Stimulated activated CD4-positive, alpha-beta T cell treated with anti-CD3 and anti-CD28 coated beads, Interleukin-15, amount 100 ng/mL, for 48 hours (primary cell): Measurements from ENCODE around the gene TXLNA.
"Not testable (repeated sequence)": the region's sequence is repeated elsewhere in the genome, so short reads cannot be mapped to it uniquely, and the experiment has no call there.

ENCODE experiments used
- DNase-seq, 2 donors: peaks; one replicate each; pipeline ENCODE4 v3.0.0-alpha.2; 2020; ENCODE audit warnings: low read depth in 2 of 2

Gene TXLNA

DNA sequence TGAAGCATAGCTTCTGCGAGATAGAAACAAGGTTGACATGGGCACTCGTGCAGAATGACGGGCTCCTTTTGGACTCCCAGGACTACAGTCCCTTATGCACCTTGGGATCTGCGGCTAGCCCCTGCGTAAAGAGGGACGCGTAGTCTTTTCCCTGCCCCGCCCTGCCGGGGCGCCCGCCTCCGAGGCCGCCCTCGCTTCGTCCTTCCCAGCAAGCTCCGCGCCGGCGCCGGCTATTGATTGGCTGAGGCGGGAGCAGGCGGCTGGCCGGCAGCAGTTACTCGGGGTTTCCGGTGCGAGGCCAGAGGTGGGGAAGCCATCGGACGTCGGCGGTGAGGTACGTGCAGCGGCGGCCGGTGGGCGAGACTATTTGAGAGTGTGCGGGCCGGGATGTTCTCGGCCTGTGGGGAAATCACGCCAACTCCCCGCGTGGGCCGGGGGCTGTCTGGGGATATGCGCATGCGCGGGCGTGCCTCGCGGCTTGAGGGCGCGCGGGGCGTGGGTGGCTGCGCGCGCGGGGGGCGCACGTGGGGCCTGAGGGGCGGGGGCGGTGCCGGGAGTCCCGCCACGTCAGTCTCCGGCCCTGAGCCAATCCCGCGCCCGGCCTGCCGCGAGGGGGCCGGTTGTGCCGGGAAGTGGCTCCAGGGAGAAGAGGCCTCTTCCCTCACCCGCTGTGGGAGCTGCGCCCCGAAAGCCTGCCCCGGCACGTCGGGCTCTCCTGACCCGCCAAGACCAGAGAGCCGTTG is at the start of gene TXLNA:
Gene TXLNA (plus strand): TSS at position 233 of the 743 bp plus-strand sequence. CDS start 671 bp downstream, outside the sequence.
- DNase-seq = peak; percentile 86 to 90

DNA sequence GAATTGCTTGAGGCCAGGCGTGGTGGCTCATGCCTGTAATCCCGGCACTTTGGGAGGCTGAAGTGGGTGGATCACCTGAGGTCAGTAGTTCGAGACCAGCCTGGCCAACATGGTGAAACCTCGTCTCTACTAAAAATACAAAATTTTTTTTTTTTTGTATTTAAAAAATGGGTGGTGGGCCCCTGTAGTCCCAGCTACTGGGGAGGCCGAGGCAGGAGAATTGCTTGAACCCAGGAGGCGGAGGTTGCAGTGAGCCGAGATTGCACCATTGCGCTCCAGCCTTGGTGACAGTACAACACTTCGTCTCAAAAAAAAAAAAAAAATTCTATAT is 45.6 kb upstream of the TXLNA start:
- not testable (repeated sequence) for DNase-seq

DNA sequence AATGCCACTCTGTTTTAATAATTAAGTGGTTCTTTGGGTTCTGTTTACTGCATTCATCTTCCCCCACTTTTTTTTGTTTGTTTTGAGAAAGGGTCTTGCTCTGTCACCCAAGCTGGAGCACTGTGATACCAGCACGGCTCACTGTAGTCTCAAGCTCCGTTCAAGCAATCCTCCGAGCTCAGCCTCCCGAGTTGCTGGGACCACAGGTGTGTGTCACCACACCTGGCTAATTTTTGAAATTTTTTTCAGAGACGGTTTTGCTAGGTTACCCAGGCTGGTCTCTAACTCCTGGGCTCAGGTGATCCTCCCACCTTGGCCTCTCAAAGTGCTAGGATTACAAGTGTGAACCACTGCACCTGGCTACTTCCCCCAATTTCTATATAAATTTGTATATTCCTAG is 42.4 kb upstream of the TXLNA start:
- DNase-seq = no peak

DNA sequence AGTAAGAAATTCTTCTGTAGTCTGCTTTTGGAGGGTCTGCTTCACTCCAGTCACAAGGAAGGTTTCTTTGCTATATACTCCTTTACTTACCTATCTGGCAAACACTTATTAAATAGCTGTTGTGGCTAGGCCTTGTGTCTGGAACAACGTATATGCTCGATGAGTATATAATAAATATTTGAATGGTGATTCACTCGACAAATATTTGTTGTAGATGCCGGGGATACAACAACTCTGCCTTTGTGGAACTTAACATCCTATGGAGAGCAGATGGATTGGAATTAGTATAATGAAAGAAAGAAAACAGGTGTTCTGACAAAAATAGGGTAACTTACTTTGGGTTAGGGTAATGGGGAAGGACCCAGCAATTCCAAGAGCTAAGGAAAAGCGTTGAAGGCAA is 40.5 kb upstream of the TXLNA start:
- DNase-seq = no peak

DNA sequence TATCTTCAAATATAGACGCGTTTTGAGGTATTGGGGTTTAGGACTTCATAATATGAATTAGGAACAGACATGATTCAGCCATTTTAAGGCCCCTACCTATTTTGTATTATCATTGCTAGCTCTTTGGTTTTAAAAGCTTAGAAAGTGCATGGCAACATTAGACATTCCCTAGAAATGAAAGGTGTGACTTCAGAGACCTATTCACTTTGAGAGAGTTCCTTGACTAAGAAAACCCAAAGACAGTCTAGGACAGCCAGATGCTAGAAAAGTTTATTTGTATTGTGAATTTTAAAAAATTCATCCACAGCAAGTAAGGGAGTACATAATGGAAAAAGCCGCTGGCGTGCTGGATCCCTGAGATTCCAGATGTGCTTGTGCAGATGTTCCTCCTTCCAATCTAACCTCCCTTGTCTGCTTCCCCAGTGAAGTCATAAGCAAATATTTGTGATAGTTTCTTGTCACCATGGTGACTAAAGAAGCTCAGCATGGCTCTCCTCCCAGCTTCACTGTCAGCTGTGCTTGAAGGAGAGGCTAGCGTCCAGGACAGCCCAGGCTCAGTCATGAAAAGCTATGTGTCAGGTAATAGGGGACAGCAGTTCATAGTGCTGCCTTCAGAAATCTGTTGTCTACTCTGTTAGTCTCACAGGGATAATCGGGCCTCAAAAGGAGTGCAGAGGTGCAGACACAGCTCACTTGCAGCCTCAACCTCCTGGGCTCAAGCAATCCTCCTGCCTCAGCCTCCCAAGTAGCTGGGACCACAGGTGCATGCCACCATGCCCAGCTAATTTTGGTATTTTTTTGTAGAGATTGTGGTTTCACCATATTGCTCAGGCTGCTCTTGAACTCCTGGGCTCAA is 36.8 kb upstream of the TXLNA start:
- no peak for DNase-seq

DNA sequence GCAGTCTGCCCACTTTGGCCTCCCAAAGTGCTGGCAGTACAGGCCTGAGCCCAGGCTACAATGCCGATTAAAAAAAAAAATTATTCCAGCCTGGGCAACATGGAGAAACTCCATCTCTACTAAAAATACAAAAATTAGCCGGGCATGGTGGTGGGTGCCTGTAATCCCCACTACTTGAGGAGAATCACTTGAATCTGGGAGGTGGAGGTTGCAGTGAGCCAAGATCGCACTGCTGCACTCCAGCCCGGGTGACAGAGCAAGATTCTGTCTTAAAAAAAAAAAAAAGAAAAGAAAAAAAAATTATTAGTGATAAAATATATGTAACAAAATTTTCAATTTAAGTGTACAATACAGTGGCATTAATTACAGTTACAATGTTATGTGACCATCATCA is 36.2 kb upstream of the TXLNA start:
- DNase-seq = not testable (repeated sequence)

DNA sequence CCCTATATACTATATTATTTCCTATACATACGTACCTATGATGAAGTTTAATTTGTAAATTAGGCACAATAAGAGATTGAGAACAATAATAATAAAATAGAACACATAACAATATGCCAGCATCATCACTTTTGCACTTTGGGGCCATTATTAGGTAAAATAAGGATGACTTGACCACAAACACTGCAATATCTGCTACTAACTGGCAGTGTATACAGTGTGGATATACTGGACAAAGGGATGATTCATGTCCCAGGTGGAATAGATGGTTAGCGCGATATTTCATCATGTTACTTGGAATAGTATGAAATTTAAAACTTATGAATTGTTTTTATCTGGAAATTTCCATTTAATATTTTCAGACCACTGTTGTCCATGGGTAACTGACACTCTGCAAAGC is 35.4 kb upstream of the TXLNA start:
- no peak for DNase-seq

DNA sequence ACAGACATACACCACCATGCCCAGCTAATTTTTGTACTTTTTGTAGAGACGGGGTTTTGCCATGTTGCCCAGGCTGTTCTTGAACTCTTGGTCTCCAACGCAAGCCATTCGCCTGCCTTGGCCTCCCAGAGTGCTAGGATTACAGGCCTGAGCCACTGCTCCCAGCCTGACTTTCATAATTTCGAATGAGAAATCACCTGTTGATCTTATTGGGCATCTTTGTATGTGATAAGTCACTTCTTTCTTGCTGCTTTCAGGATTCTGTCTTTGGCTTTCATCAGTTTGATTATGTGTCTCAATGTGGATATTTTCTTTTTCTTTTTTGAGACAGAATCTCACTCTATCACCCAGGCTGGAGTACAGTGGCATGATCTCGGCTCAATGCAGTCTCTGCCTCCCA is 31.7 kb upstream of the TXLNA start:
- DNase-seq = not testable (repeated sequence)

DNA sequence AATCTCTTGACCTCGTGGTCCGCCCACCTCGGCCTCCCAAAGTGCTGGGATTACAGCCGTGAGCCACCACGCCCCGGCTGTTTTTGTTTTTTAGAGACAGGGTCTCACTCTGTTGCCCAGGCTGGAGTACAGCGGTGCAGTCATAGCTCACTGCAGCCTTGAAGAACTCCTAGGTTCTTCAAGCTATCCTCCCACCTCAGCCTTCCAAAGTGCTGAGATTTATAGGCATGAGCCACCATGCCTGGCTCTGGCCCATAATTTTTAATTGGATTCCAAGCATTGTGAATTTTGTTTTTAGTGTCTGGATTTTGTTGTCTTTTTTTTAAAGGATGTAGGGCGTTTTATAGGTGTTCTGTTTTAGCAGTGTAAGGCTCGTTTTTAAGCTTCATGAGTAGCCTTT is 28.6 kb upstream of the TXLNA start:
- no peak for DNase-seq

DNA sequence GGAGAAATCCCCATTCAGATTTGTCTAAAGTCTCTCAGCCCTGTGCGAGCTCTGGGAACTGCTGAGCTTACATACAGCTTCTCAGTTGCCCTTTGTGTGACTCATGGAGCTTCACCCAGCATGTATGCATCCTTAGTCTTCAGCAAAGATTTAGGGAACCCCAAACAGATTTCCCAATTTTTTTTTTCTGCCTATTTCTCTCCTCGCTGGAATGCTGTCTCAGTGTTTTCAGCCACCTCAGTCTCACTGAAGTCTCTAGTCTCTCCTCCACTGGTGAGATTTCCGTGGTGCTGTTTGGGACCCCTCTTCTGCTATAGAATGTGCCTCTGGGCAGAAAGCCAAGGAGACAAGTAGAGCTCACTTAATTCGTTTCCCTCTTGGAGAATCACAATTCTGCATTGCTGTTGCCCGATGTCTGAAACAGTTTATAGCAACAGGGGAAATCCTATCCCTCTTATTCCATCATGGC is 28.1 kb upstream of the TXLNA start:
- DNase-seq = no peak

DNA sequence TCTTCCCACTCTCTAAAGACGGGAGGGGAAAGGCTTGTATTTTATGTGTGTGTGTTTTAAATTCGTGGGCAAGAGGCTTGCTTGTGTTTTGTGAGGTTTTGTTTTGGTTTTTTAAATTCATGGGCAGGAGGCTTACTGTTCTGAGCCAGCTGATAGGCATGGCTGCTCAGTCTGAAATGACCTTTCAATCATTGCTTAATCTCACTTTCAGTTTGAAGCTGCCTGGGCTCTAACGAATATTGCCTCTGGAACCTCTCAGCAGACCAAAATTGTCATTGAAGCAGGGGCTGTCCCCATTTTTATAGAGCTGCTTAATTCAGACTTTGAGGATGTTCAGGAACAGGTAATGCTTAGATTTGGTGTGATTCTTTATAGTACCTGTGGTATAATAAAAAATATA is 20.3 kb upstream of the TXLNA start:
- no peak for DNase-seq

DNA sequence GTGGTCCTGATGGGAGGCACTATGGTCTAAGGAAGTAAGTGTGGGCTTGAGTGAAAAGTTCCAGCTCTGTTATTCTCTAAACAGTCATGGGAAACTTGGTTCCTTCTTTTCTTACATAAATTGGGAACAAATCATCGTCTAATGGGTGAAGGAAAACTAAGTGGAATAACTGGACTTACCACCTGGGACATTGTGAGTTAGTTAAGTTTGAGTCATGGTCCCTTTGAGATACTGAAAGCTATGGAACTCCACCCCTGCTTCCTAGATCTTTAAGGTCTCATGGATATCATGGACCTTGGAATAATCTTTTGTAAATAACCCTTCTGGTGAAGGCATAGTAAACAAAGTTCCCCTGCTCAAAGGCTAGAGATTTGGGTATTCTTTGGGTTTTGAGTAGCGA is 16.1 kb upstream of the TXLNA start:
- DNase-seq = no peak

DNA sequence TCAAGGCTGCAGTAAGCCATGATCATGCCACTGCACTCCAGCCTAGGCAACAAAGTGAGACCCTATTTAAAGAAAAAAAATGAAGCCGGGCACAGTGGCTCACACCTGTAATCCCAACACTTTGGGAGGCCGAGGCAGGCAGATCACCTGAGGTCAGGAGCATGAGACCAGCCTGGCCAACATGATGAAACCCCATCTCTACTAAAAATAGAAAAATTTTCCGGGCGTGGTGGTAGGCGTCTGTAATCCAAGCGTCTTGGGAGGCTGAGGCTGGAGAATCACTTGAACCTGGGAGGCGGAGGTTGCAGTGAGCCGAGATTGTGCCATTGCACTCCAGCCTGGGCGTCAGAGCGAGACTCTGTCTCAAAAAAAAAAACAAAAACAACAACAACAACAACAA is 13.8 kb upstream of the TXLNA start:
- not testable (repeated sequence) for DNase-seq

DNA sequence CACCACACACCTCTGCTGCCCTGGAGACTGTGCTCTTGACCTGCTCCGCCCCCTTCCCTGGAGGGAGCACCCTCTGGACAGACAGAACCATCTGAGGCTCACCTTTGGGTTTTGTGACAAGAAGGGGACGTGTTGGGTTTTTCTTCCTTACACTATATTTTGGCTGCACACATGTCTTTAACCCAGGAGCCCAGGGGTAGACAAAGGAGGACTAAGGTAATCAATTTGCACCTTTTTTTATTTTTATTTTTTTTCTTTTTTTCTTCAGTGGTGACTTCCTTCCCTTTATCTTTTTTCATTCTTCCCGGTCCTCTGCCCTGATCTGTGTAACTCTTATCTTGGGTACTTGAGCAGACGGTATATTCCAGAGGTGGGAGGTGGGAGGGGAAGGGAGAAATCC is 8.5 kb upstream of the TXLNA start:
- DNase-seq = no peak

DNA sequence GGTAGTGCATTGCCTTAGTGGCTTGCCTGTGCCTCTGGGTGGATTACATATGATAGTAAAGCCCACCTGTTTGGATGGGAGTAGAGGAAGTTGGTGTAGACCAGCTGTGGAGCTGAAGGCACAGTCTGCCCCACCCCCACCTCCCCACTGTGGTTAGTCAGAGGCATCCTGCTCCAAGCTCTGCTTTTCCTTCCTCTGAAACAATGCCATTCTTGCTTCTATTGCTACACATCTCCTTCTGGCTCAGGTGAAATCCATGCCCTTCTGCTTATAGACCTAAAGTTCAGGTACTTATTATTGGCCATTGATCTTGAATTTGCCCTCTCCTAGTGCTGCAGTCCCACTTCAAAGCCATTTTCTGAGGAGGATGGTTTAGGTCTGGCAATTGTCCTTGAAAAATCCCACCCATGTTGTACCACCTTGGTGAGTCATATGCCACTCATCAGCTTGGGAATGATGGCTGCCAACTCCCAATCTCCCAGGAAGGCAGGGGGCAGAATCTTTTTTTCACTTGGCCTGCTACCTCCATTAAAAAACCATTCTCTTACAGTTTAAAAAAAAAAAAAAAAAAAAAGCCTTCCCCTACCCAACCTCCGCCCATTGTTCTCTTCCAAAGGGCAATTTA is 6.7 kb upstream of the TXLNA start:
- DNase-seq = no peak

DNA sequence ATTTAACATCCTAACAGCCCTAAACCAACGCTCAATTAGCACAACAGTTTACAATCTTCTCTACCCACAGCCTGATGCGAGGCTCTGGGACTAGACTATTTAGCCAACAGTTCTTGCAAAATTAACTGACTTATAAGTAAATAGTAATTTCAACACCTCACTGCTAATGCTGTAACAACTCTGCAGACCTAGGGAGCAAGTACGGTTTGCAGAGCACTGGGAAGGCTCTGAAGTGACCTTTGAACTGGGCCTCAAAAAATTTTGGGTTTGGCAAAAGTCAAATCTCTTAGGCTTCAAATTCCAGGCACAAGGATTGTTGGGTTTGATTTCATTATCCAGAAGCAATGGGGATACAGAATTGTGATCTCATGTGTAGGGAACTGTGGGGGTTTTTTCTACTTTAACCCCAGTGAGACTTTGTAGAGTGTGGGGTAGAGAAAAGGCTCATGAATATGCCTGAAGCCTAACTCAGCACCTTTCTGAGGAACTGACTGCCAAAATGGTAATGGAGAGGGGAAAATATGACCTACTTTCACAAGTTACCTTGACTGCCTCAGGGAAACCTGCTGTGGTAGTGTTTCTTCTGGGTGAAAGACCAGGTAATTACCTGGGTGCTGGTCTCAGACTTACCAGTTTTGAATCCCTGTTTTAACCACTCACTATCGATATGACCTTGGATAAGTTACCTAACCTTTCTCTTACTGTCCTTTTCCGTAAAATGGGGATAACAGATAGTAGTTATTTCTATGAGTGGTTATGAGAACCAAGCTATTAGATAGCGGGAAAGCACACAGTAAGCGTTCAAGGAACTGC is 889 bp upstream of the TXLNA start:
- DNase-seq = no peak

DNA sequence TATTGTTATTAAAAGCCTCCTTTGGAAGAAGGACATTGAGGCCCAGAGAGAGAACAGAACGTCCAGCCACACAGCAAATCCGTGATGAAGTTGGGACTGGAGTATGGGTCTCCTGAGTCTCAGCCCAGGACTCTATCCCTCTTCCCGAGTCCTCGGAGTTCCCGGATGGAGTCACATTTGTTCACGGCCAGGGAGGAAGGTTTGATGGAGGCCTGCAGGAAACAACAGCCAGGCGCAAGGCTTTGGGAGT is 357 bp upstream of the TXLNA start:
- DNase-seq = no peak

DNA sequence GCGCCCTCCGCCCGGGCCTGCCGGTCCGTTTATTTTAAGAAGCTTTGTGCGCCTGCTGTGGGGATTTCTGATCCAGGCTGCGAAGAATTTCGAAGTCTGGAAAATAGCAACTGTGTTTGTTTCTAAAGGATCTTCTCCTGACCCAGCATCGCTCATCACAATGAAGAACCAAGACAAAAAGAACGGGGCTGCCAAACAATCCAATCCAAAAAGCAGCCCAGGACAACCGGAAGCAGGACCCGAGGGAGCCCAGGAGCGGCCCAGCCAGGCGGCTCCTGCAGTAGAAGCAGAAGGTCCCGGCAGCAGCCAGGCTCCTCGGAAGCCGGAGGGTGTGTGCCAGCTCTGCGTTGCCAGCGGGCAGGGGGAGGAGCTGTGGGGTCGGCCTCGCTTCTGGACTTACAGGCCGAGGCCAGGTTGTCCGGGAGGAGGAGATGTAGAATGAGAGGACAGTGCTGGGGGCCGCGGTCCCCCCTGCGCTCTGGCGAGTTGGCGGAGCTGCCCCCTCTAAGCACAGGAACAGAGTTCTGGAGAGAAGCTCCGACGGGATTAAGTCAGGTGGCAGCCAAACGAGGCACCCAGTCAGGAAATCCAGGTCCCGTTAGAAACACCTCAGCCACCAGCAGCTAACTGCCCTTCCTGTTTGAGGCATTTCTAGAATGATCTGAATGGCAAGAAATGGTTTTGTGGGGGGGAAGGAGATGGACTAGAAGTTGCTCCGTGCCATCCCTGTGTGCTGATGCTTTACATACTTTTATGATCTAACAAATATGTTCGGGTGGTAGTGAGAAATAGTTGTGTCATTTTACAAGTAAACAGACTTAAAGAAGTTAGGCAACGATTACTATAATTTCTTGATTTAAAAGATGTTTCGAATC is 948 bp downstream of the TXLNA start:
- peak; percentile 10 to 21 for DNase-seq

DNA sequence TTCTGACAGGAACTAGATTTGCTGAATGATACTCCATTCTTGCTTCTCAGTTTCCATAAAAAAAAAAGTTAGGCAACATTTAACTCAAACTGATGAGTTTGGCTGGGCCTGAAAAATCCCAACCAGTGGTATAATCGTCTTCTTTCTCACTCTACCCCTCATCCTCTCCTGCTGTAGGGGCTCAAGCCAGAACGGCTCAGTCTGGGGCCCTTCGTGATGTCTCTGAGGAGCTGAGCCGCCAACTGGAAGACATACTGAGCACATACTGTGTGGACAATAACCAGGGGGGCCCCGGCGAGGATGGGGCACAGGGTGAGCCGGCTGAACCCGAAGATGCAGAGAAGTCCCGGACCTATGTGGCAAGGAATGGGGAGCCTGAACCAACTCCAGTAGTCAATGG is 1.6 kb downstream of the TXLNA start:
- DNase-seq = no peak

DNA sequence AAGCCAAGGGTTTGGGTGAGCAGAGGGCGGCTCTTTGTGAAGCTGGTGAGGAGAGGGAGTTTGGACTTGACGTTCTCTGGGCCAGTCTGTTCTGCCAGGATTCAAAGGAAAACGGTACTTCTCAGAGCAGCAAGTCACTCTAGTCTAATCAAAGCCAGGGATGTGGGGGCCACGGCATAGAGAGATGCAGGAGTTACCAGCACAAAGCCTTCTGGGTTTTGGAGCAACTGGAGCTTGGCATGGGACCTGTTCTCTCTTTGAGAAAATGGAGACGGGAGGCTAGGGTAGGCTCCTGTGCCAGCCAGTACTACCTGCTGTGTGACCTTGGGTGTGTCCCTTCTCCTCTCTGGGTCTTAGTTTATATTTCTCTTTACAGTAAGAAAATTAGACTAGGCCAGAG is 2.1 kb downstream of the TXLNA start:
- no peak for DNase-seq

DNA sequence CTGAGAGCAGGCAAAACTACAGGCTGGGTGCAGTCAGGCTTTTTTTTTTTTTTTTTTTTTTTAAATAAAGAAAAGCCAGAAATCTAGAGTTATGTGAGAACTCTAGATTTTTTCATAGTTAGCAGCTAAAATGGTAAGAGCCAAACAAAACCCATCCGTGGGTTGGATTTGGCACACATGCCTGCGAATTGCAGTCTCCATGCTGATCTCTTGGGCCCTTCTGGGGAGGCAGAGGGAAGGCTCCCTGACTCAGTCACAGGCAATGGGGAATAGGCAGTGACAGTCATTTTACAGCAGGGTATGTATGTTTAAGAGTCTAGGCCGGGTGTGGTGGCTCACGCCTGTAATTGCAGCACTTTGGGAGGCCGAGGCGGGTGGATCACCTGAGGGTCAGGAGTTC is 2.6 kb downstream of the TXLNA start:
- DNase-seq = no peak
